GM19468 (cell line): ENCODE measurements around the gene EPRS1.
A peak's percentile ranks its signal among the peaks of the same experiment; 100 is the strongest.
"Not testable (repeated sequence)": the region's sequence is repeated elsewhere in the genome, so short reads cannot be mapped to it uniquely, and the experiment has no call there.

Experiments used
- ATAC-seq: cut with Tn5 transposase; IDR thresholded peaks from one replicate; pipeline ENCODE4 v1.9.1; 2021; ENCODE audit warnings: mild to moderate bottlenecking, moderate library complexity, moderate number of reproducible peaks; ENCODE audit not compliant: unreplicated experiment; ENCODE audit errors: extremely low read depth

The EPRS1 gene

GRCh38 chr1:220040028-220040596 lies 6.2 kb downstream of the EPRS1 start:
- ATAC-seq: no peak

GRCh38 chr1:220038640-220039039 lies 7.7 kb downstream of the EPRS1 start:
- ATAC-seq: no peak

DNA sequence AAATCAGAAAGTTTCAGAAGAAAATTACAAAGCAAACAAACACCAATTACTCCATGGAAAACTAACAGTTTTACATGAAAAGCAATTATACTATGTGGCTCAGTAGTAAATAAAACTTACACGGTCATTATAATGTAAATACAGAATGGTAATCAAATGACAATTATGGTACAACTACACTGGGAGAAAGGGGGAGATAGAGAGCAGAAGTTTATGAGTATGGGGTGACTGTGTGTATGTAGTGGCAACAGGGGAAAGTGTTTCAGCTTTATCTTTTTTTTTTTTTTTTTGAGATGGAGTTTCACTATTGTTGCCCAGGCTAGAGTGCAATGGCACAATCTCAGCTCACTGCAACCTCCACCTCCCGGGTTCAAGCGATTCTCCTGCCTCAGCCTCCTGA lies 8.5 kb downstream of the EPRS1 start:
- not testable (repeated sequence) for ATAC-seq

DNA sequence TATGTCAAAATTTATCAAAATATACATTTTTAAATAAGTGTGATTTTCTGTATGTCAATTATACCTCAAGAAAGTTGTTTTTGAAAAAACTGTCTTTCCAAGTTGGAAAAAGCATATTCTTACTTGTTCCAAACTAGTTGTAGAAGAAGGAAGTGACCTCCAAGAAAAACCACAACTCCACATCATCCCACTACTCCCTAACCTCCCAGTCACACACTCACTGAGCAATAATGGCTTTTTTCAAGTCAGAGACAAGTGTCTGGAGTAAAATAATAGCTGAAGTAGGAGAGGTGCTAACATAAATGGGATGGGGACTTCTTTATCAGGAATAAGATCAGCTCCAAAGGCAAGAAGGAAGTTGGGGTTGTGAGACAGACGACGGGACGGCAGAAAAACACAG lies 13.4 kb downstream of the EPRS1 start:
- no peak for ATAC-seq

DNA sequence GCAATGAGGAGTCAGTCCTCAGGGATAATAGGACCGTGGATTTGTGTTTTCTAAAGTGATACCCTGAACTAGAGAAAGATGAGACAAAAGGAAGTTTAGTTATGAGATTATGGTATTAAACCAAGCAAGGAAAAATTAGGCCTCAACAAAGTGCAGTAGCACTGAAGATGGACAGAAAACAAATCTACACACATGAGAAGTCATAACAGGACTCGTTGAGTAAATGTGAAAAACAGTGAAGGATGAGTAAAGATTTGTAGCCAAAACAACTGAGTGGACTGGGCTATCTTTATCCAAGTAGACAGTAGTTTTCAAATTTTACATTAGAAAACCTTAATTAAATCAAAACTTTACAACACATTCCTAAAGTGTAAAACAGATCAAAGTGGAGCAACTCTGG lies 15.0 kb downstream of the EPRS1 start:
- no peak for ATAC-seq

GRCh38 chr1:220028346-220028895 lies 17.9 kb downstream of the EPRS1 start:
- no peak for ATAC-seq

DNA sequence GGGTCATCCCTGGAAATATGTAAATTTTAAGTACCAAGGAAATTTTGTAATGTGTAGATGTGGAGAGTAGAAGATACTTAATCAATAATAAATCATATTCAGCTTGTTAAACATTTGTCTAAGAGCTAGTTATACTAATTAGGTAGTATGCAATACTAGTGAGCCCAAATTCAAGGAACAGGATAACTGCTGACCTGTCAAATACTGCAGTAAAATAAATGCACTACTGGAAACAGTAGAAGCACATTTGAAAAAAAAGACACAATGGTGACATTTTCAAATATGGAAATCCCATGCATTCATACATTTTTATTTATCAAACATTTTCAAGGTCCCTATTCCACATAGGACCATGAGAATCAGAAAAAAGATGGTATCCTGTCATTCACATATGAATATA lies 27.2 kb downstream of the EPRS1 start:
- no peak for ATAC-seq

DNA sequence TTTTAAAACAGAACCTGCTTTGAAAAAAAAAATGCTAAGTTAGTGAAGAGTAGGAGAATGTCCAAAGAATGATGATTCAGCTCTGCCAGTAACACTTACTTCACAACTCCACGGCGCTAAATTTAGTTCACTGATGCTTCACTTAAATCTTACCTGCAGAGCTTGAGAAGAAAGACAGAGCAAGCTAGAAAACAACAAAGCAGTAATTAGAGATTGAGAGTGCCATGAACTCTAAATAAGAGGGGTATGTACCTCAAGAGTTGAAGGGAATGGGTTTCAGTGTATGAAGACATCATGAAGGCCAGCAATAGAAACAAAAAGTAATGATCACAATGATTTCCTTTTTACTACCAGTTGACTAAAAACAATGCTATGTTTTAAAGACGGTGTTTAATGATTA lies 32.8 kb downstream of the EPRS1 start:
- ATAC-seq: peak; percentile 83

- no peak for ATAC-seq
These were observed 34.0 kb downstream of the EPRS1 start for GRCh38 chr1:220012259-220012658.

- ATAC-seq: no peak
These were observed 34.7 kb downstream of the EPRS1 start for GRCh38 chr1:220011620-220012019.

DNA sequence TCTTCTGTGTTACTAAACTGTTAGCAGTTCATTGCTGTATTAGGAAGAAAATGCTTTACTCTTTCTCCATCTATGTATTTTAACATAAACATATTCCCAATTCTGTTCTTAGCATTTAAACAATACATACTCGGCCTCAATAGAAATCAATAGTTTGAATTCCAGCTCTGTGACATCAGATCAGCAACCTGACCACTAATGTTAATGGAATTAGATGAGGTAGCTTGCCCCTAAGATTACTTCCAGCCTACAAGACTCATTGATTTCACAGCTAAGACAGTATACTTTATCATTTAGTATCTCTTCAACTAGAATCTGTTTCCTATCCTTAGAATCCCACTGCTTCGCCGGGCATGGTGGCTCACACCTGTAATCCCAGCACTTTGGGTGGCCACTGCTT lies 38.9 kb downstream of the EPRS1 start:
- no peak for ATAC-seq

- ATAC-seq: no peak
These were observed 40.8 kb downstream of the EPRS1 start for GRCh38 chr1:220005489-220005888.

DNA sequence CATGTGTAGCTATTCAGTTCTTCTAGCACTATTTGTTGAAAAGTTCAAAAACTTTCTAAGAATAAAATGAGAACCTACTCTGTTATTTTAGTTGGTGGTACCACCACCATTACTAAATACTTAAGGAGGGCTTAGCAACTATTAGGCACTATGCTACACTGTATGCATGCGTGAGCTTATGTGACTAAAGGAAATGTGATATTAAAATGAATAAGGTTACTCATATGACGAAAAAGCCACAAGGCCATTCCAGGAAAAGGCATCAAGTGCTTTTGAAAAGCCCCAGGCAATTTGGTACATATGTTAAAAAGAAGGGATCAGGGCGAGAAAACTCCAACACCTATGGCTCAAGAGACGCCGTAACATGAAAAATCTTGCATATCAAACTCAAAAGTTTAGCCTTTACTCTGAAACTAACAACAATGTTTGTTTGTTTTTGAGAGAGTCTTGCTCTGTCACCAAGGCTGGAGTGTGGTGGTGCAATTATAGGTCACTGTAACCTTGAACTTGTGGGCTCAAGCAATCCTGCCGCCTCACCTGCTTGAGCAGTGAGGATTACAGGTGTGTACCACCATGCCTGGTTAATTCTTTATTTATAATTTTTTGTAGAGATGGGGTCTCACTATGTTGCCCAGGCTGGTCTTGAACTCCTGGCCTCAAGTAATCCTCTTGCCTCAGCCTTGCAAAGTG lies 42.5 kb downstream of the EPRS1 start:
- no peak for ATAC-seq

GRCh38 chr1:220003015-220003414 lies 43.3 kb downstream of the EPRS1 start:
- no peak for ATAC-seq

DNA sequence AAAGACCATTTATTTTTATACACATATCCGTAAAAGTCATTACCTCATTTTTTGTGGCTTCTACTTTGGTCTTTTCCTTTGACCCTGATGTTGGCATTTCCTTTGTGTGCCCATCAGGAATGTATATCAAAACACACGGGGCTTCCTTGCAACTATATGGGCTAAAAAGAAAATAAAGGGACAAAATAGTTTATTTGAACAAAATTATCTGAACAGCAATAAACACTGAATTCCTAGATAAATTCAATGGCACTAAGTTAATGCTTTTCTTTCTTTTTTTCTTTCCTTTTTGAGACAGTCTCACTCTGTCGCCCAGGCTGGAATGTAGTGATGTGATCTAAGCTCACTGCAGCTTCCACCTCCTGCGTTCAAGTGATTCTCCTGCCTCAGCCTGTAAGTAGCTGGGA lies 45.2 kb downstream of the EPRS1 start:
- no peak for ATAC-seq

GRCh38 chr1:219999821-220000220 lies 46.5 kb downstream of the EPRS1 start:
- ATAC-seq: no peak
